Measurements from ENCODE around the gene RHD.
"Not testable (repeated sequence)": the region's sequence is repeated elsewhere in the genome, so short reads cannot be mapped to it uniquely, and the experiment has no call there.

Gene RHD

DNA sequence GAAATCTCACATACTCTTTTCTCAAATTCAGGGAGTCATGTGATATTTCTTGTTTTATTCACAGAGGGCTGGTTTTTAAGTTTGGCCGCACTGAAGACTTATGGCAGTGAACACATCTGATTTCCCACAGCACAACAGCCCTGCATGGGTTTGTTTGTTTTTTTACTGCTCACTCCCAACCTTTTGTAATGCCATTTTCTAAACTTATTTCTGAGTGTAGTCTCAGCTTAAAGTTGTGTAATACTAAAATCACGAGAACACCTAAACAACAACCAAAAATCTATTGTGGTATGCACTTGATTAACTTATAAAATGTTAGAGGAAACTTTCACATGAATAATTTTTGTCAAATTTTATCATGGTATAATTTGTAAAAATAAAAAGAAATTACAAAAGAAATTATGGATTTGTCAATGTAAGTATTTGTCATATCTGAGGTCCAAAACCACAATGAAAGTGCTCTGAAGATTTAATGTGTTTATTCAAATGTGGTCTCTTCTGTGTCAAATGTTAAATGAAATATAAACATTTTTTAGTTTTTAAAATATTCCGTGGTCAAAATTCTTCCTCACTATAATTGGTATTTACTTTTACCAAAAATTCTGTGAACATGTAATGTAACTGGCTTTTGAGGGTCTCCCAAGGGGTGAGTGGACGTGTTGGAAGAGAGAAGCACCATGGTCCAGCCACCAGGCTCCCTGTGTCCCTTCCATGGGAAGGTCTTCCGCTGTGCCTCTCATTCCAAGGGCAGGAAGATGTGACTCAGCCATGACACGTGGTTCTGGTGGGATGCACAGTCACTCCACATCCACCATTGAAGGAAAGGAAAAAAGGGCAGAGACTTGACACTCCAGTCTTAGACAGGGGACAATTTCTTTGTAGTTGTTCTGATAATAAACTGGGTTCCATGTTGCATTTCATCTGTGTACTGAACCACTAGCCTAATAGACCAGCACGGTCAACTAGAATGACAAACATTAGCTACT, 88.6 kb downstream of the RHD start:
- no peak for DNase-seq

DNA sequence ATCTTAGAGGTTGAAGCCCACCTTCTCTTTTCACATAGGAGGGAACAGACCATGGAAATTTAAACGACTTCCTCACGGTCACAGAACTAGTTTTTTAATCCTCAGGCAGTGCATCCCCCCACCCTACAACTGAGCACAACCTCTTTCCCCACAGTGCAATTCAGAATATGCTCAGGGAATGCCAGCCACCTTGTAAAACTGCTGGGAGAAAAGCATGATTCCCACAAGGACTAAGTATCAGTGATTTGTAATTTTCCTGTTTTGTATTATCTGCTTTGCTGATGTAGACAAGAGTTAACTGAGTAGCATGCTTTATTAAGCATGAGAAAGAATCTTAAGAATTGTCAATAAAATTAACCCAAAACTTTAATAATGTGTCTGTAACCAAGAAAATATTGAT, 89.6 kb downstream of the RHD start:
- no peak for DNase-seq

DNA sequence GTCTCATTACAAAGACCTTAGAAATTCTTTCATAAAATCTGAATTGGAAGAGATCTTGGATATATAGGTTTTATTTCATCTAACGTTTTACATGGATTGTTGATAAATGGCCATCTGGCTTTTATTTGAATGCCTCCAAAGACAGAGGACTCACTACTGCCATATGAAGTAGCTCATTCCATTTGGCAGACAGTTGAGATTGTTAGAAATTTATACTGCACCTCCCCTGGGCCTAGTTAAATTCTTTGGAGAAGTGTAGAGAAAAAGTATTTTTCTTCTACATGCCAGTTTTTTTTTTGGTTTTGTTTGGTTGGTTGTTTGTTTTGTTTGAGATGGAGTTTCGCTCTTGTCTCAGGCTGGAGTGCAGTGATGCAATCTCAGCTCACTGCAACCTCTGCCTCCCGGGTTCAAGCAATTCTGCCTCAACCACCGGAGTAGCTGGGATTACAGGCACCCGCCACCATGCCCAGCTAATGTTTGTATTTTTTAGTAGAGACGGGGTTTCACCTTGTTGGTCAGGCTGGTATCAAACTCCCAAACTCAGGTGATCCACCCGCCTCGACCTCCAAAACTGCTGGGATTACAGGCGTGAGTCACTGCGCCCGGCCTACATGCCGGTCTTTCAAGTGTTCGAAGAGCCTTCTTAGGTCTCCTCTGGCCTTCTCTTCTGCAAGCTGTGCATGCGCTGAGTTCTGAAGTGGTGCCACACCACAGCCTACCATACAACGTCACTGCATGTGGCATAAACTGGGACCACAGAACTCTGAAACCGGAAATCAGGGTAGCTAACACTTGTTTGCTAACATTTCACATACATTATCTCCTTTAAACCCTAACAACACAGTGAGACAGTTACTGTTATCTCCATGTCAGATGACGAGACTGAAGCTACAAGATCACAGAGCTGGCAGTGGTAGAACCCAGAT, 90.6 kb downstream of the RHD start:
- not testable (repeated sequence) for DNase-seq

DNA sequence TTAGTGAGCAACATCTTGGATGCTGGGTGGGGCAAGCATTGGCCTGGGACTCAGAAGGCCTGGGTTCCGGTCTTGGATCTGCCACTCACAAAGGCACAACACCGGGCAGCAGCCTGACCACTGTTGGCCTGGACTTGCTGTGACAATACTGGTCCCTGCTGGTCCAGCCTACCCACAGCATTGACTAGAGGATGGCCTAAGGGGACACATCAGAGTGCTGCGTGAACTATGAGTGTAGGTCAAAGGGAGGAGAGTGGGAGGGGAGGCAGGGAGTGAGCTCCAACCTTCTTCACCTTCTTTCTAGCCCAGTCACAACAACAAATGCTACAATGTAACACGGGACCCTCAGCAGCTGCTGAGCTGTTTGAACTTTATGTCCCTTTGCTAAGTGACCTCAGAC, 96.9 kb downstream of the RHD start:
- DNase-seq, result no peak

DNA sequence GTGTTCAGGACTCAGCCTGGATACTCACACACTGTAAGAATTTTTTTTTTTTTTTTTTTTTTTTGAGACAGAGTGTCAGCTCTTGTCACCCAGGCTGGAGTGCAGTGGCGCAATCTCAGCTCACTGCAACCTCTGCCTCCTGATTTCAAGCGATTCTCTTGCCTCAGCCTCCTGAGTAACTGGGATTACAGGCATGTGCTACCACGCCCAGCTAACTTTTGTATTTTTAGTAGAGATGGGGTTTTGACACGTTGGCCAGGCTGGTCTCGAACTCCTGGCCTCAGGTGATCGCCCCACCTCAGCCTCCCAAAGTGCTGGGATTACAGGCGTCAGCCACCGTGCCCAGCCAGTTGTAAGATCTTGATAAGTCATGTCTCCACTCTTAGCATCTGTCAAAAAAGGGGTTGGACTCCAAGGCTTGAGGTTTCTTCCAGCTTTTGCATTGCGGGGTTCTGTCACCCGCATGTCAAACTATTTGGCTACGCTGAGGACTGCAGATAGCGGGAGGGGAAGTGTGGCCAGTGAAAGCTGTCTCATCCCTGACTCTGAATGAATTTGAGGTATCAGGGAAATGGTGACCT, 97.5 kb downstream of the RHD start:
- DNase-seq, result not testable (repeated sequence)

DNA sequence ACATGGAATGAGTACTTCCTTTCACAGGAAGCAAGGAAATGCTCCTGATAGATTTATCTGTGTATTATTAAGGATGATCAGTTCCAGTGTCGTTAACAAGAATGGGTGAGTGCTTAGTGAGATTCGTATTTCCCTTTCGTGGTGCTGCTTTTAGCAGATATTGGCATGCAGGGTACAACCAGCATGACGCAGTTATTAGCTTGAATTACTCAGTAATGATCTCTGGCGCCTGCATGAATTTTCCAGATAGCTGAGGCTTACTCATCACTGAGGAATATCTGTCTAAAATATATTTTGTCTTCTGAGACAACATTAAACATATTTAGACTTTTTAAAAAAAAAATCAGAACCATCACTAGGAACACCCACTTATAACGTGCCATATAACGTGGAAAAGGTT, 99.4 kb downstream of the RHD start:
- DNase-seq, result not testable (repeated sequence)

DNA sequence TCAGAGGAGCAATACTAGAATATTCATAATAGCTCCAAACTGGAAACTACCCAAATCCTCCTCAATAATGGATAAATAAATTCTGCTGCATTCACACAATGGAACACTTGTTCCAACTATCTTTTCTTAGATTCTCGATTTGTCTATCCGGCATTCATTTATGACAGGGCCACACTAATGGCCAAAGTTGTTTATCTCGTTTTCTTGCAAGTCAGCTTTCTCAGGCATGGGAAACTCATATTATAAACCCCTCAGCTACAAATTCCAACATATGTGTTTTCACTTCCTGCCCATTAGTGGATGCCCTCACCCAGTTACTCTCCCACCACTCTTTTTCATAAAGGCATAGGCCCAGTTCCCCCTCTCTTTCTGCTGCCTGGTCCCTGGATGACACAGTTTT, 106.1 kb downstream of the RHD start:
- not testable (repeated sequence) for DNase-seq

Data from activated effector memory CD4-positive, alpha-beta T cell treated with anti-CD3 and anti-CD28 coated beads, Interleukin-2, amount 50 U/mL, for 16 hours (primary cell).